HUDEP-2 (cell line): ENCODE data around the gene CBR4.
"Not testable (repeated sequence)": the region's sequence is repeated elsewhere in the genome, so short reads cannot be mapped to it uniquely, and the experiment has no call there.

Experiments used
- DNase-seq, 76 experiments: peaks; one replicate each; lab custom pipeline; 2025; ENCODE audit not compliant: unreplicated experiment in 76 of 76; lab: John Stamatoyannopoulos, UW

The CBR4 gene

GRCh38 chr4:168995537-168996295 is 14.3 kb downstream of the CBR4 start:
- peak in 1 of 76 experiments; percentile 11 for DNase-seq

DNA sequence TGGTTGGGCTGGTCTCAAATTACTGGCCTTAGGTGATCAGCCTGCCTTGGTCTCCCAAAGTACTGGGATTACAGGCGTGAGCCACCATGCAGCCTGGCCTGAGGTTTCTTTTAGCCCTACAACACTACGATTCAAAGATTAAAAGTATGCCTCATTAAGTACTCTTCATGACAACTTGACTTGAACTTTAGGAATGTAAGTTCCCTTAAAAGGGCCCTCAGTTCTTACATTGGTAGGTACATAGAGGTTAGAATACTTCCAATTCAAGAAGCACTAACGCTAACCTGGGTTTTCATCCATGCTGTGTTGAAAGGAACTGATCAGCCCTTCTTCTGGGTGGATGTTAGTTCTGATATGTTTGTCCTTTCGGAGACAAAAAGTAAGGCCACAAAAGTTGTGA is 15.1 kb downstream of the CBR4 start:
- DNase-seq = no peak

DNA sequence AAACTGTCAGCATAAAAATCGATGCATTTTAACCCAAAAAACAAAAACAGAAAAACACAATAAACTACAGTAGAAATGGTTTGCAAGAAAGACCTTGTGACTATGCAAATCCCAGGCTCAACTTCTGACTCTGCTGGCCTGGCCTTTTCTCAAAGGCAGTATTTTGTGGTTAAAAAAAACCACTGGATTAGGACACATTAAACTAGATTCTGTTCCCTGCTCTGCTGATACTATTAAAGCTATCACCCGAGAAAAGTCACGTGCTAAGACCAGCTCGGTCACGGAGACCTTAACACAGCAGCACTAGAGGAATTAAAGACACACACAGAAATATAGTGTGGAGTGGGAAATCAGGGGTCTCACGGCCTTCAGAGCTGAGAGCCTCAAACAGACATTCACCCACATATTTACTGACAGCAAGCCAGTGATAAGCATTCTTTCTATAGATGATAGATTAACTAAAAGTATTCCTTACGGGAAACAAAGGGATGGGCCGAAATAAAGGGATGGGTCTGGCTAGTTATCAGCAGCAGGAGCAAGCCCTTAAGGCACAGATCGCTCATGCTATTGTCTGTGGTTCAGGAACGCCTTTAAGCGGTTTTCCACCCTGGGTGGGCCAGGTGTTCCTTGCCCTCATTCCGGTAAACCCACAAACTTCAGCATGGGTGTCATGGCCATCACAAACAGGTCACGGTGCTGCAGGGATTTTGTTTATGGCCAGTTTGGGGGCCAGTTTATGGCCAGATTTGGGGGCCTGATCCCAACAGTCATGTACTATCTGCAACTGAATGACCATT is 16.1 kb downstream of the CBR4 start:
- peak in 1 of 76 experiments; percentile 1 for DNase-seq

DNA sequence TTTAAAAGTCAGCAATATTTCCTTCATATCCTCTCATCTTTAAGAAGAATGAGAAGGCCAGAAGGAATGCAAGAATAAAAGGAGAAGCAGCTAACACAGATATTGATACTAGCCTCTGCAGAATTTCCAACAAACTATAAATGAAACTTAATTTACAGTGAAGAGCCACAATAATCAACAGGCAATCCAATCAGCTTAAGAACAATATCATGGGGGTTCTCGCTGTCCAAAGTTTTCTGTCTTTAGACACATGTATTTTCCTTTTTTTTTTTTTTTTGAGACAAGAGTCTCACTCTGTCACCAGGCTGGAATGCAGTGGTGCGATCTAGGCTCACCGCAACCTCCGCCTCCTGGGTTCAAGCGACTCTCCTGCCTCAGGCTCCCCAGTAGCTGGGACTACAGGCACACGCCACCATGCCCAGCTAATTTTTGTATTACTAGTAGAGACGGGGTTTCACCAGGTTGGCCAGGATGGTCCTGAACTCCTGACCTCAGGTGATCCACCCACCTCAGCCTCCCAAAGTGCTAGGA is 17.0 kb downstream of the CBR4 start:
- DNase-seq = not testable (repeated sequence)

- no peak for DNase-seq
These were observed 28.1 kb downstream of the CBR4 start for GRCh38 chr4:168981942-168982341.

- no peak for DNase-seq
These were observed 28.6 kb downstream of the CBR4 start for GRCh38 chr4:168981460-168981859.

- no peak for DNase-seq
These were observed 30.7 kb downstream of the CBR4 start for GRCh38 chr4:168979338-168979737.

GRCh38 chr4:168978001-168978700 is 31.9 kb downstream of the CBR4 start:
- no peak for DNase-seq

- DNase-seq = no peak
These were observed 37.5 kb downstream of the CBR4 start for GRCh38 chr4:168972596-168972995.

DNA sequence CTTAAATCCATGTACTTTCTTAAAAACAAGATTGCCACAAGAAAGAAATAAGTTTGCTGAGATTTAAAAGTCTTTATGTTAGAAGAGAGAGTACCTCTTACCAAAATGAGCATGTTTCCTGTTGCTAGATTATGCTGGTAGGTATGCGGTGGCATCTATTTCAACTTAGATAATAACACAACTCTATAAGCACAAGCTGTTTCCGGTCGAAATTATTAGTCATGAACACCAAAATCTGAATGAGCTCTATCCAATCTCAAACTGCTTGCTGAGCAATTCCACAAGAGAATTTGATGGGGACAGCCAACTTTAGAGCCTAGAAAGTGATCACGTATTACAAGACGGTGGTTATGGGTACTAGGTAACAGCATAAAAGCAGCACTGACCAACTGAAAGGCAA is 49.3 kb downstream of the CBR4 start:
- no peak for DNase-seq

DNA sequence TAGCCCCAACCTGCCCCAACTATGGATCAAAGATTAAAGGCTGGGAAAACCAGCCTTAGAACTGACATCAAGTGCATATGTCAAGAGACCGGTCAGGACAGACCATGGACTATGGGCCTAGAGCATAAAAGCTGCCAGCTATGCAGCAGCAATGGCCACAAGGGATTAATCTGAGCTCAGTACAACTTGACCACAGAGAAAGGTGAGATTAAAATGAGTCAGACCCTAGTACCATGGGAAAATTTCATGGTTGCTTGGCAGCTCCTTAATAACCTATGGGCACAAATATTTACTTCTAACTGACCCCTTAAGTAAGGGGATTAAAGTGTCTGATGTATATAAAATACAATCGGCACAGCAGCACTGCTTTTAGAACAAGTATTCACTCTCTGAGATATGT is 54.4 kb downstream of the CBR4 start:
- no peak for DNase-seq

- DNase-seq = not testable (repeated sequence)
These were observed 57.2 kb downstream of the CBR4 start for GRCh38 chr4:168952821-168953246.

DNA sequence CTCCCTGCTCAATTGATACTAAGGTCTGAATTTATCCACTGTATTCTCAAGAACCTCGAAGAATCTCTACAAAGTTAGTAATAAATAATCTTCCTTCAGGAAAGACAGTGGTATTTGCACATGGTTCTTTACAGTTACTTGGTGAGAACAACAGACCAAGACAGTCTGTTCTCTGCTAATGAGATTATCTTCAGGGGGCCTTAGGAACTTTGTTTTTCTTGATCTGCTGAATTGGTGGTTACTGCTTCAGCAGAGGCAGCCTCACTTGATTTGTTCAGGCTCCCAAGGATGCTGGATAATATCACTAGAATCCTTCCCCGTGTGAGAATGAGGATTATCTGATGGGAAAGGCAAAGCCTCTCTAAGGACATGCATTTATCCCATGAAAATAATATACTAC is 64.8 kb downstream of the CBR4 start:
- DNase-seq = no peak

- DNase-seq = peak in 6 of 76 experiments; percentile 1 to 14 (median 2)
These were observed 67.1 kb downstream of the CBR4 start for GRCh38 chr4:168942985-168943384.
